IPS-NIHi7 (cell line): ENCODE data around the gene ZNF385B.

Source experiments
- DNase-seq: peaks from one replicate; pipeline ENCODE4 v3.0.0; 2012; ENCODE audit warnings: mixed read lengths; ENCODE audit errors: extremely low spot score

ZNF385B gene

DNA sequence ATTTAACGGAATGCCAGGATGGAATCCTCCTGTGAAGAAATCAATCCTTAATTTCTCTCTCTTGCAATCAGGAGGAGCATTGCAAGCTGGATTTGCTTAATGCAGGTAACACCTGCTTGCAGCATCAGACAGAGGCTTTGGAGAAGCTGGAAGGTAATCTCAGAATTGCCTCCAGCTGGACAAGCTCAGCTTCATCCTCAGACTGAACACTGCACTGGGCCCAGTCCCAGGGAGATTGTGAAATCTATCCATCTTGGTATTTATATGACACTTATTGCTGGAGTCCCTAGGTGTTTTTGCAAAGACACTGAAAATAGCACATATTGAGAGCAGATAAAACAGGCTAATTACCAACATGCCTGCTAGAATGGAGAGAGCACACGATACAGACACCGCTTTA, 417.4 kb downstream of the ZNF385B start:
- no peak for DNase-seq

DNA sequence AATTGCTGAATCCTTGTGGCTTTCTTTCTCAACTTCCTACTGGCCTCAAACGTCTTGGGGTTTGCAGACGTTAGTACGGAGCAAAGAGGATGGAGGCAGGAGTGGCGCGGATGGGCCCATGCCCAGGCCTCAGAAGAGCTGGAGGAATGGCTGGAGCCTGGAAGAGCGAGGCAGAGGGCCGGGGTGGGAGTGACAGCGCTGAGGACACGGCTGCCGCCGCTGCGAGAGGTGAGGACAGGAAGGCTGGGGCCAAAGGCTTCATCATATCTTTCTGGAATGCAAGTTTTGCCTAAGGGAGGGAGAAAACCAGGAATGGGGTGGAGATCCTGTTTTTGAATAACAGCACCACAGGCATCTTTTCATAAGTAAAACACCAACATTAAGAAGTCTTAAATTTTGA, 418.2 kb downstream of the ZNF385B start:
- DNase-seq, result peak; percentile 72

DNA sequence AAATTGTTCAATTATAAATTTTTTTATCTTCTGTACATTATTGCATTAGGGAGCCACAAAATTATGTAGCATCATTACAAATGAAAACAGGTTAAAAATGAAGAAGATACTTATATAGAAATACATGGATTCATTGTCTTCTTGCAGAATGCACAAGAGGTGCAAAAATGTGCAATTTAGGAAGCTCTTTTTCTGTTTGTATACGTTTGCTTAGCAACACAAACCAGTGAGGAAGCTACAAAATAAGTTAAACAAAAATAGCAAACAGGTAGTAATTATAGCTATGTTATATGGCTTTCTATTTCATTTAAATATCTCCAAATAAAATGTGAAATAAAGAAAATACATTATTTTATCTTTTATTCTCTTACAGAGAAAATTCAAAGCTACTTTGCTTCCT, 419.2 kb downstream of the ZNF385B start:
- no peak for DNase-seq

DNA sequence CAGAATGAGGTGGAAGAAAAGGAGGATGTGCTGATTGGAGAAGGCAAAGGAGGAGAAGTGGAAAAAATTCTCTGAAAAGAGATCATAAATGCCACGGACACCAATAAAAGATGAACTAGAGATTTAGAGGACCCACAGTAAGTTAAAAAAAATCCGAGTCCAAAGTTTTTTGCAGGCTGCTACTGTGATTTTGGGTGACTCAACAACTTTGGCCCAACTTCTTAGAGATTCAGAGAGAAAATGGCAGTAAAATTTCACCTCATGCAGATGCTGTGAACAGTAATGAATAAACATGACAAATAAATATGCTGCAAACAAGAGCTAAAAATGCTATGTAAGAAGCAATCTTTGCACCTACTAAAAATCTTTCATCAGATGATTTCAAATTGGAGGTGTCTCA, 419.9 kb downstream of the ZNF385B start:
- no peak for DNase-seq

DNA sequence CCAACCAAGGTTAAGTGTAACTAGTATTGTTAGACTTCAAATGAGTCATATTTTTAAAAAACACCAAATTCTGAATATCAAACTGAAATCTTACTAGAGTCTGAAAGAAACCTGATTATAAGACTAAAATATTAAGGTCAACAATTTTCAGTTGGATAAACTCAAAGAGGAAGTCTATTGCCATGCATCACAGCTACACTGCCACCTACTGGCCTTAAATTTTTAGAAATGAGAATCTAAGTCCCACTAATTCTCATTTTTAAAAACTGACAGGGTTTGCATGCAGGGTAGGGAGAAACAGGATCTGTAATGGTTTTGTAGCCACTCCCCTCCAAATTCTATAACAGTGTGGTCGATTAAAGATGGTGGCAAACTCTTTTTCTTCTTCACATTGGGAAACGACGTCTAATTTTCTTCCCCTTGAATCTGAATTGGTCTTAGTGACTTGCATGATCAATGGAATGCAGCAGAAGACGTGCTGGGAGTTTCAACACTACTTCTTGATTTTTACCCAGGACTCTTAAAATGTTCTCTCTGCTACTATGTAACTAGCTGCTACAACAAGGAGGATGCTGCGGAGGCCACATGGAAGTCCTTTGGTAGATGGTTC, 420.7 kb downstream of the ZNF385B start:
- no peak for DNase-seq

DNA sequence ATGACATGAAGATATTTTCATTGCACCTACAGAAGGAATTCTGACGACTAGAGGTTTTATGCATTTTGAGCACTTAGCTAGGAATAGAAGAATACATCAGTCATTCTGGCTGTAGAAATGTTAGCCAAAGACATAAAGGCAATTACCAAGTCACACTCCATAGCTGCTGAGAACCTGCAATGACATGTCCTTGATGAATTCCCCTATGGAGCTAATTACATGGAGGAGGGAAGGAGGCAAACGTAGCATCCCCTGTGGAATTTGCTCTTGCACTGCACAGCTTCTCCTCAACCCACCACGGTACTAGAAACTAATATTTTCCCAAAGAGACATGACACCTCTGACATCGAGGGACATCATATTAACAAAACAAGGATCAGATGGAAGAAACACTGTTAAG, 422.8 kb downstream of the ZNF385B start:
- no peak for DNase-seq

DNA sequence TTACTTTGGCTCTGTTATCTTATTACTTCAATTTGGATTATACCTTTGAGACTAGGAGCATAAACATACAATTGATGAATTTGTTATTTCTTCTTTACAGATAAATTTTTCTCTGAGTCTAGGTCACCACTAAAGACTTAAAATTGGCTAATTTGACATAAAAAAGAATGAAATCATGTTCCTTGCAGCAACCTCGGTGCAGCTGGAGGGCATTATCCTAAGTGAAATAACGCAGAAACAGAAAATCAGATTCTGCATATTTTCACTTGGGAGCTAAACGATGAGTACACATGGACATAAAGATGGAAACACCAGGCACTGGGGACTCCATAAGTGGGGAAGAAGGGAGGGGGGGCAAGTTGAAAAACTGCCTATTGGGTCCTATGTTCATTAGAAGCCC, 424.0 kb downstream of the ZNF385B start:
- no peak for DNase-seq

DNA sequence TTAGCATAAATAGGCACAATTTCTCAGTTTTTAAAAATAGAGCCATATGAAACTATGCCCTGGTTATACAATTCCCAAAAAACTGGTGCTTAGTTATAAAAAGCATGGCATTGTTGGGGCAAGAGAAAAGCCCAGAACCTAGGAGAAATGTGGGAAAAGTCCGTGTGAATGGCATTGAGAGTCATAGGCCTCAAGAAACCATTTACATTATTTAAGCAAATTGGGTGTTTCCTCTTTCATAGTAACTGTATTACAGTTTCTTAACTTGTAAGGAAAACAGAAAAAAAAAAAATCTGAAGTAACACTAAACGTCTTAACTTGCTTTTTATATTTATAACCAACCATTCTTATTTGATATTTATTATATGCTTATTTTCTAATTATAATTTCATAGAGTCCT, 425.8 kb downstream of the ZNF385B start:
- no peak for DNase-seq

DNA sequence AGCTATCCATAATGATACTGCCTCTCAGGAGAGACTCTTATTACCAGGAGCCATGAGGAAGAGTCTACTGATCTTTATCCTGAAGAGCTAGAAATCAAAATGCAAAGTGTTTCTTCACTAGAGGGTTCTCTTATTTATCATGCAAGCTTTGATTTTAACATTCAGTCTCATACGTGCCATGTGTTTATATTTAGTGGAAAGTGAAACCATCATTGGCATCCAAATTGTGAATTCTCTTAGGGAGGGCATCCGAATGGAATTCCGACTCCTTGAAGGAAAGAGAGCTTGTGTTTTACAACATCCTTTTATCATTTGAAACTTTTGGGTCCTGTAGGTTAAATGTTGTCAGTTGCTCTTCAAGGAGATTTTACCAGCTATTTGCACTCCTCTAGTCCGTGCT, 426.4 kb downstream of the ZNF385B start:
- DNase-seq, result no peak

DNA sequence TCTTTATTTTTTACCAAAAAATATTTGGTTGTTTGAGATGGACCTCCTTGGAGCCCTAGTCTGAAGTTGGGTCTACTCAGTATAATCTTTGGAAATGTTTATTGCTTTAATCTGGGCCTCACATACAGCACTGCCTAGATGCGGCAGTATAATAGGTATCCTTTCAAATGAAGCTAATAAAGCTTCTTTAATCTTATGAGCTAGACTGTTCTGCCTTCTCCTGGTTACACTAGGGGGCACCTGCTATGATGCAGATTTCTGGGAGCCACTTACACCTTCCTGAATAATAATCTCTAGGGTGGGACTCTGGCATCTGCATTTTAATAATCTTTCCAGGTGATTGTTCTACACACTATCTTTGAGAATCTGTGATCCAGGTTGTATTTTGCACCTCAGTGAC, 427.1 kb downstream of the ZNF385B start:
- DNase-seq, result no peak

DNA sequence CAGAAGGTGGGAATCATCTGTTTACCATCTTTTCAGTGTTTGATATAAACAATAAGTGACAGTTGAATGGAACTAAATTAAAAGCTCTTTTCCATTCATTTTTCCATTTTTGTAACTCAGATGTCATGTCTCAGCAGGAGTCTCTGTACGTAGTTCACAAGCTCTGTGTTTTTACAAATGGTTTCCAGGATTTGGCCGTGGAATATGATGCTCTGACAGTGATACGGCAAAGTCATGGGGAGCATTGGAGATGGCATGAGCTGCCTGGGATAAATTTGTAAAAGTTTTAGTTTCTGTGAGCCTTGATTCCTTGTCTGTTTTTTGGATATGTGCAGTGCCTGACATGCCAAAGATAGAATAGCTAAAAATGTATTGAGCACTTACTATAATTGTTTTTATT, 428.7 kb downstream of the ZNF385B start:
- DNase-seq, result no peak

DNA sequence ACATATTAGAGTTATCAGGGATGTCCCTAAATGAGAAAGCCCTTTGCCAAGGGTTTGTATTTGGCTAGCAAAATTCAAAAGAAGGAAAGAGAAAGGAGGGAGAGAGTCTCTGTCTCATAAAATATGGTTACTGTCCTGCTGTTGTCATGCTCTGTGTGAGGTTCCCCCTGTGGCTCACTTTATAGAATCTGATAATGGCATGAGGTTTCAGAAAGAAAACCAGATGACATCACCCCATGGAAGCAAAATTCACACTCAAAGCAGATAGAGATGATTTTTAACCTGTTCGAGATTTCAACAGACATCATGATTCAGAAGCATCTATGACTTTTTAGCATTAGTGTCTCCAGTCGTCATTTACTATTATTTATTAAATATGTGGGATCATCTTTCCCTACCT, 431.8 kb downstream of the ZNF385B start:
- DNase-seq, result no peak

DNA sequence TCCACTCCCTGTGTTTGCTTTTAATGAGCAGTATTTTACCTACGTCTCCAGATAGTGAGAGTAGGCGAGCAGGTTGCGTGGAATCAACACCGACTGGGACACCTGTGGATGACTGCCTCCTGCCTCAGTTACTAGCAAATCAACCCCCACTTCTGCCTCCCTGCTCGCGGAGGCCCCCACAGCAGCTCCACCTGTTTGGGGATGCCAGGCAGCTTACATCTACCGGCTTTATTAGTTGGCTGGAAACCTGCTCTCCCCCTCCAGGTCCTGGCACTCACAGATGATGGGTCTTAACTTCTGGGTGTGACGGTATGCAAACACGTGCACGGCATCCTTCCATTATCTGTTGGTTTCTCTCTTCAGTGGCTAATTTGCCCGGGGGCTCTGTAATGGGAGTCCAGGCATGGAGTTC, 432.3 kb downstream of the ZNF385B start:
- DNase-seq, result no peak

DNA sequence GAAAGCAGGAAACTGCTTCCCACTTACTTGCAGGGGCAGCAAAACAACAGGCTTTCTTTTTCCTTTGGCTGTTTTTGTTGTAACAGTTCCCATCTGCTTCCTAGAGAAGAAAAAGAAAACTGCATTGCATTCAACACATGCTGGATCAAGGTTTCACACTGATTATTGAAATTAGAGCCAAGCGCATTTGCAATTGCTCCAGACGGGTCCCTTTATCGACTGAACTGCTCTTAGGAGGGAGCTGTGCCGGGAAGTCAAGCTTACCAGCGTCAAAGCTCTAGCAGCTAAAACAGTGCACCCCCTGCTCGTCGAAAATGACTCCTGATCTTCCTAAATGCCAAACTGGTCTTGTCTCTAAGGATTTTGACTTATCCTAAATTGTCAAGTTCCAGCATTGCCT, 432.8 kb downstream of the ZNF385B start:
- no peak for DNase-seq

DNA sequence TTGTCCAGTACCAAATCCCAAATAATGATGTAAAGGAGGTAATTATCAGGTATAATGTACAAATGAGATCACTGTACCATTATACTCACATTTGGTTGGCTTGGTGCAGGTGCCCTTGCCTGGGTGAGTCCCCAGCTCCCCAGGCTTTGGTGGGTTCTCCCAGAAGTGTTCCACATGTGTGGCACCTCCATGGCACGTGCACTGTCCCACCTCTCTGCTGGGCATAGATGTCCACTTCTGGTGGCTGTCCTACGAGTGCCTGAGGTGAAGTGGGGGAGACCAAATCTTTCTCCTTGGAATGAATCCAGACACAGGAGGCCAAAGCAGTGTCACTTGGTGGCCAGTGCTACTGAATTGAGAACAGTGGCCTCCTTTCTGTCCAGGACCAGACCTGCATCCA, 434.3 kb downstream of the ZNF385B start:
- DNase-seq, result no peak

DNA sequence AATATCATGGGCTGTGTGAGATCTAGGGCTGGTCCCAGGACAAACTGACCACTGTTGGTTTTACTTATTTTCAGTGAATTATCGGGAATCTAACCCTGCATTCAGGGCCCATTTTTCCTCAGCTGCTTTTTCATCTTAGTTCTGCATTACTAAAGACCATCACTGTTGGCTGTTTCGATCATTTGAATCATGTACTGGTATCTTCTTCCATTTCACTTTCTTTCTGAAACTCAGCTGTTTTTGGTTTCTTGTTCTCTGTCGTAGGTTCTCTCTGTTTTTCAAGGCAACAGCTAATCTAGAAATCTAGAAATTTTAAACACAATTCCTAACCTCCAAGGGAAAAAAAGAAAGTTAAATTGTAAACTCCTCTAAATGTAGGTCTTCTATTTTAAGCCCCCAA, 436.8 kb downstream of the ZNF385B start:
- DNase-seq, result no peak

DNA sequence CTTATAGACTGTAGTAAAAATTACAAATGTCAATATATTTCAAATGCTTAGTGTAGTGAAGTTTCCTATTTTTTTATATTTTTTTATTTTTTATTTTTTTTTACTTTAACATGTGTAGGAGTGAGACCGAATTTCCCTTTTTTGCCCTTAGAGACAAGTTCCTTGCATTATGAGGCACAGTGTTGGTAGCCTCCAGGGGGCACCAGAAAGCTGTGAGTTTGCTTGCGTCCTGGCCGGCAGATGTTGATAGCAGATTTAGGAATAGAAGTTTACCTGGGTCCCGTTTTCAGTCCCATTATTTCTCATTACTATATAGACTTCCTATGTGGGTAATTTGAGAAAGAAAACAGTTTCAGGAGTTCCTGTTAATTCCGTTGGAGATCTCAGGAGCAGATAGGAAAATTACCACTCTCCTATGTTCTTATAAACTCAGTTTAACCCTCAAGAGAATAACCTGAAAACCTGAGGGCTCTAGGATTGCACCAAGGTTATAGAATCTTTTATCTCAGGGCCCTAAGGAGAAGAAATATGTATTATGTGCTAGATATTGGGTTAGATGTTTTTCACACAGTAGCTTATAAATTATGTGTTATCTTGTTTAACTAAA, 439.3 kb downstream of the ZNF385B start:
- peak; percentile 50 for DNase-seq

DNA sequence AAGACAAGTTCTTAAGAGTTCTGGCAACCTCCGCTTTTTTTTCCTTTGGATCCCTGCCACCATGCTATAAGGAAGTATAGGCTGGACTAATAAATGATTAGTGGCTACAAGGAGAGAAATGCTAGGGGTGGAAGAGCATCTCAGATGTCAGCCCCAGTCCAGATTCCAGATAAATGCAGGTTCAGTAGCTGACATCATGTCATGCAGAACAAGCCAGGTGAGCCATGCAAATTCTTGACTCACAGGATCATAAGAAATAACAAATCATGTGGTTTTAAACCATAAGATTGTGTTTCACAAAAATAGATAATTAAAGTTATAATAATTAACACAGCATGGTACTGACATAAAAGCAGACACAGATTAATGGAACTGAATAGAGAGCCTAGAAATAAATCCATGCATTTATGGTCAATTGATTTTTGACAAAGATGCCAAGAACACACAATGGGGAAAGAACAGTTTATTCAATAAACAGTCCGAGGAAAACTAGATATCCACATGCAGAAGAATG, 443.9 kb downstream of the ZNF385B start:
- no peak for DNase-seq

DNA sequence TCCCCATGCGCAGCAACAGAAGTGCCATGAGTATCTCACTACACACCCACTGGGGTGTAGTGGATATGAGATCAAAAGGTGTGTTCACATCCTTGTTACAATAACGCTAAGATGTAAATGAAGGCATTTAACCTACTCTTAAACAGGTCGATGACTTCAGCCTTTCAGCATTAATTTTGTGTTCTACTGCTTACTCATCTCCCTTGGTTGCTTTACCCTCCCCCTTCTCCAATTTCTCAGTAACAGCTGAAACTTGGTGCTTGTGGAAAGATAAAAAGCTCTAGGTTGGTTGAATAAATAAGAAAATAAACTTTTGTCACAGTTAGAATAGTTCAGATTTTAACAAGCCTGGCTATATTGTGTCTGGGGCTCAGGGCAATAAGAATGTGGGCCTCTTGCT, 449.3 kb downstream of the ZNF385B start:
- DNase-seq, result no peak

DNA sequence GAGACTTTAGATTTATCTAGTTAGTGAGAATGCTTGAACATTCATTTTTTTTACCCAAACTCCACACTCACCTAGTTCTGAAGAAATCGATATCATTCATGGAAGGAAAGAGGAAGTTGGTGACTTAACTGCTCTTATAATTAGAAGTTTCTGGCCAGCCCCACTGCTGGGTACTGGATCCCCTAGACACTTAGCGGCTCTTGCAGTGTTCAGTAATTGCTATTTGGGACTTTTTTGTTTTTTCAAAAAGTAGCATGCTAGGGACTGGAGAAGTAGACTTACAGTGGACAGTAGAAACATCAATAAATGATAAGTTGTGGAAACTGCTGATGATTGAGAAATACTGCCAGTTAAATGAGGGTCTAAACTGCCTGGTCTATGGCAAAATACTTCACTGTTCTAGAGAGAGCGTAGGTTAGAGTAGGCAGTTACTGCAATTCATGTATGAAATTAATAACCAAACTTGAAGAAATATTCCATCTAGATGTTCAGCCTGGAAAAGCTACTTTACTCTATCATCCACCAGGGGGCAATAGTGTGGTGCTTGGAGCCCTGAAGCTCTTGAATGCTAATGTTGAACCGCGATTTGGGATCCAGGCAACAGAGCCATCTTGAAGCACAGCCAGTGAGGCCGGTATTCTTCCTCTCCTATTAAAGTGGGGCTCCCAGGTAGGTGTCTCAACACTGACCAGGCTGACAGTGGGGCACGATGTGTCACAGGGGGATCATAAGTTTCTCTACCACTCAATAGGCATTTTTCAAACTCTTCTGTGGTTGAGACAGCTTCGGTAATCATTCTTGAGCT, 450.7 kb downstream of the ZNF385B start:
- DNase-seq, result peak; percentile 75

DNA sequence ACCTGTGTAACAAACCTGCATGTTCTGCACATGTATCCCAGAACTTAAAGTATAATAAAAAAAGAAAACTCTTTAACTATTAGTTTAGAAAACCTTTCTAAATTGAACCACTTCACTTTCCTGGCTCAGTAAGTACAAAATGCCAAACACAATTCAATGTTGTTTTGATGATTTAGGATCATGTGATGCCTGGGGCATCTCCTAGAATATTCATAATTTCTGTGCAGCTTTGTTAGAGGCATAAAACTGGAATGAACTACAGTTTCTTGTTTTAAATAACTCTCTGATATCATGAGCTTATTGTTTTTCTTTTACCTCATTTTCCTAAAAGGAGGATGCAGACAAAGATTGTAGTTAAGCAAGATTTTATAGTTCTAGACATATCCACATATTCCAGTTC, 457.8 kb downstream of the ZNF385B start:
- no peak for DNase-seq

DNA sequence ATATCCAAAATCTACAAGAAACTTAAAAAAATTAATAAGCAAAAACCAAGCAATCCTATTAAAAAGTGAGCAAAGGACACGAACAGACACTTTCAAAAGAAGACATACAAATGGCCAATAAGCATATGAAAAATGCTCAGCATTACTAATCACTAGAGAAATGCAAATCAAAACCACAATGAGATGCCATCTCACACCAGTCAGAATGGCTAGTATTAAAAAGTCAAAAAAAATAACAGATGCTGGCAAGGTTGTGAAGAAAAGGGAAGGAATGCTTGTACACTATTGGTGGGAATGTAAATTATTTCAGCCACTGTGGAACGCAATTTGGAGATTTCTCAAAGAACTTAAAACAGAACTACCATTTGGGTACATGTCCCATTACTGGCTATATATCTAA, 467.9 kb downstream of the ZNF385B start:
- no peak for DNase-seq
